T-helper 9 cell (primary cell): ENCODE data around the gene ATP10D.
"Not testable (repeated sequence)": the region's sequence is repeated elsewhere in the genome, so short reads cannot be mapped to it uniquely, and the experiment has no call there.

Source experiments
- DNase-seq: peaks from one replicate; pipeline ENCODE4 v3.0.0-alpha.2; 2020

Gene ATP10D

GRCh38 chr4:47536966-47537365 is 51.9 kb downstream of the ATP10D start:
- no peak for DNase-seq

- no peak for DNase-seq
Measured at GRCh38 chr4:47538111-47538824, 53.2 kb downstream of the ATP10D start.

DNA sequence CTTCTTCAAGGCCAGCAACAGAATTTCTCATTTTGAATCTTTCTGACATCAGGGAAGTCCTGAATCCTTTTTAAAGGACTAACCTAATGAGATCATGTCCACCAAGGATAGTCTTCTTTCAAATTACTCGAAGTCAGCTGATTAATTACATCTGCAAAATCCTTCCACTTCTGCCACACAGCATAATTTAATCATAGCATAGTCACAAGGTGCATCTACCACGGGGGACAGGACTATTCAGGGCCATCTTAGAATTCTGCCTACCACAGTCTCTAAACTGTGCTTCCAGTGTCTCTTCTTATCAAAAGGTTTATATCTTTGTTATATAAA is 53.7 kb downstream of the ATP10D start:
- DNase-seq, result no peak

DNA sequence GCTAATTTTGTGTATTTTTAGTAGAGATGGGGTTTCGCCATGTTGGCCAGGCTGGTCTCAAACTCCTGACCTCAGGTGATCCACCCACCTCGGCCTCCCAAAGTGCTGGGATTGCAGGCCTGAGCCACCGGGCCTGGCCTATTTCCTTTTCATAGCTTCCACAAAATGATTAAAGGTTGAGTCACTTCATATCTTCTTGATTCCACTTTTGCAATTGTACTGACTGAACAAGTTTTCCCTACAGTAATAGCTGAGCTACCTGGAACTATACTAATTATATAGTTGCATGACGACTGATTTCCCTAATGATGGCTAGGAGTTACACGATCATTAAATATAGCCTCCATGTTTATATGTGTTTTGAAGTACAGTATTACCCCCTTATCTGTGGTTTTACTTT is 57.6 kb downstream of the ATP10D start:
- not testable (repeated sequence) for DNase-seq

DNA sequence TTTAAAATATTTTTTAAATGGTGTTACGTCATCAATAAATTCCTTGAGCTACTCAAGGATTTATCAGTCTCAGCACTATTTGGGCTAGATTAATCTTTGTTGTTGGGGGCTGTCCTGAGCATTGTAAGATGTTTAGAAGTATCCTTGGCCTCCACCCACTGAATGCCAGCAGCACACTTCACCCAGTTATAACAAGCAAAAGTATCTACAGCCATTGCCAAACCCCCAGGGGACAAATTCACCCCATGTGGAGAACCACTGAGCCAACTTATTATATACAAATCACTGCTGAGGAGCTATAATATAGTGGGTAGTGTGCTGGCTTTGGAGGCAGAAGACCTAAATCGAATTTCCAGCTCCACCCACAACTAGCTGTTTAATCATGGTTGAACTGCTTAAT is 58.3 kb downstream of the ATP10D start:
- DNase-seq, result no peak

DNA sequence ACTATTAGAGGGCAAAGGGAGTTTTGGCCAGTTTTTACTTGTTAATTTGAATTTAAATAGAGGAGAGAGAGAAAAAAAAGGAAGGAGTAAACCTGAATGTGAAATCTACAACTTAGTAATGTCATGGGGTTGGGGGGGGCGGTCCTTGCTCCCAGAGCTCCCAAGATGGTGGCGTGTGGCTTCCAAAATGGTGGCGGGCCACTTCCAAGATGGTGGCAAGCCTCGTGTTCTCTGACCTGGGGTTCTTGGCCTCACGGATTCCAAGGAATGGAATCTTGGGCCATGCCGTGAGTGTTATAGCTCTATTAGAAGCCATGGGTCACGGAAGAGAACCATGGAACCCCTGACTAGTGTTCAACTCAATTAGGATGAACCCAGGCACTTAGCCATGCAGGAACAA is 65.3 kb downstream of the ATP10D start:
- not testable (repeated sequence) for DNase-seq

DNA sequence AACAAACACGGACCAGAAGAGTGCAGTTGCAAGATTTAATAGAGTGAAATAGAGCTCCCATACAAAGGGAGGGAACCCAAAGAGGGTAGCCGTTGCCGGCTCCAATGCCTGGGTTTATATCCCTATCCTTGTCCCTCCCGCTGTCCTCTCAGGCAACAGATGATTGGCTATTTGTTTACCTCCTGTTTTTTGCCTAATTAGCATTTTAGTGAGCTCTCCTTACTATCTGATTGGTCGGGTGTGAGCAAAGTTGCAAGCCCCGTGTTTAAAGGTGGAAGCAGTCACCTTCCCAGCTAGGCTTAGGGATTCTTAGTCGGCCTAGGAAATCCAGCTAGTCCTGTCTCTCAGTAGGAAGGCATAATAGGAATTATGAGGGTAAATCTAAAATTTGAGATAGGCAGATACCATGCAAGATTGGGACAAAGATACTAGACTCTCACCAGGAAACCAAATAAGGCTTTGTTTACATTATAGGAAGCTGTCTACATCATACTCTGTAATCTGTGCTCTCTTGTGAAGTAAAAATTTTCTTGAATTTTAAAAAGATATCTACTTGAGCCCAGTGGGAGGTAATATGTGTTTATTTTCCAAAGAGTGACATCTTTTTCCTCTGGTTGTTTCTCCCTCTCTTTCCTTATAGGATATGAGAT is 65.9 kb downstream of the ATP10D start:
- no peak for DNase-seq

DNA sequence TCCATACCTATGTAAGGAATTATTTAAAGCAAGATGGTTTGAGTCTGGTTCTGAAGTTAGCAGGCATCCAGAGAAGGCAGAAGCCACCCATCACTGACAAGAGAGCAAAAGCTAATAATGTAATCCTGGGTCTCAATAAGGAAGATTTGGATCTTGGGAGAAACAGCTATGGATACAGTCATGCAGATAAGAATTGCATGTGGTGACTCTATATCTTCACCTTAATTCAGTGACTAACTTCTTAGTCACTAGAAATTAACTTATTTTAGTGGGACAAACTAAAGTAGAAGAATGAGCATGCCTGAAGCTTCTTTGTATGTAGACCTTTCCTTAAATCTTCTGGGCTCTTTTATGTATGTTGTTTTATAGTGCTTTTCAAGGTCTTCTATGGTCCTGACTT is 66.6 kb downstream of the ATP10D start:
- DNase-seq, result no peak

- DNase-seq, result no peak
Measured at GRCh38 chr4:47553329-47554125, 68.5 kb downstream of the ATP10D start.

DNA sequence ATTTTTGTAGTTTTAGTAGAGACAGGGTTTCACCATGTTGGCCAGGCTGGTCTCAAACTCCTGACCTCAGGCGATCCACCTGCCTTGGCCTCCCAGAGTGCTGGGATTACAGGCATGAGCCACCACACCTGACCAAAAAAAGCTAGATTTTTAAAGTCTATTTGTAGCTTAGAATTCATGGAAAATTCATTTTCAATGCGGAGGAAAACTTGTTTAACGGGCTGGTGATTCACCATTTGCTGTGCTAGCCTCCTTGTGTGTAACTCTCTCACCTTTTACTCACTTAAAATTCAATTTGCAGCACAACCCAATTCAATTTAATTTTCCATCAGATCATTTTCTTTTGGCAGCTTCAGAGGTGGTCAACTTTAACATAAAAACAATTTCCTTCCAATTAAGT is 70.8 kb downstream of the ATP10D start:
- DNase-seq, result not testable (repeated sequence)

DNA sequence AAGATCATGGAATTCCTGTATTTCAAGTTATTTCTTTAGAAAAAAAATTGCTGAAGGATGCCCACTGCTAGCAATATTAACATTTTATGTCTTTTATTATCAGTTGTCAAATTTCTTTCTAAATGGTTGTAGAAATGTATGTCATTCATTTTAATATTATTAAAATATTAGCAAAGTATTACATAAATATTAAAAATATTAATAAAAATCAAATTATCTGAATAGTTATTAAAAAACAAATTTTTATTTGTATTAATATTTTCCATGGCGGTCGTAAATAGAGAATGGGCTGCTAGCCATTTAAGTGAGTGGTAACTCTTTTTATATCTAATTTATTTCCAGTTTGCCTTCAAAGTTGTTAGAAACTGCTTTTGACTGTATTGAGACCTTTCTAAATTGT is 72.2 kb downstream of the ATP10D start:
- DNase-seq, result no peak

- no peak for DNase-seq
Measured at GRCh38 chr4:47560682-47561081, 75.6 kb downstream of the ATP10D start.

GRCh38 chr4:47561331-47561730 is 76.3 kb downstream of the ATP10D start:
- no peak for DNase-seq

DNA sequence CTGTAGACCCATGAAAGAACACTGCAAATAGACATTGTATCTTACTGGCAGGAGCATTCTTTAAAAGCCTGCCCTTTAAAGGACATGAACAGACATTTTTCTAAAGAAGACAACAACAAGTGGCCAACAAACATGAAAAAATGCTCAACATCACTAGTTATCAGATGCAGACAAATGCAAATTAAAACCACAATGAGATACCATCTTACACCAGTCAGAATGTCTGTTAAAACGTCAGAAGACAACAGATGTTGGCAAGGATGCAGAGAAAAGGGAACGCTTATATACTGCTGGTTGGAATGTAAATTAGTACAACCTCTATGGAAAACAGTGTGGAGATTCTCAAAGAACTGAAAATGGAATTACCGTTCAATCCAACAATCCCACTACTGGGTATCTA is 77.2 kb downstream of the ATP10D start:
- no peak for DNase-seq

GRCh38 chr4:47566566-47566965 is 81.5 kb downstream of the ATP10D start:
- DNase-seq, result no peak

- no peak for DNase-seq
Measured at GRCh38 chr4:47566969-47567368, 81.9 kb downstream of the ATP10D start.

DNA sequence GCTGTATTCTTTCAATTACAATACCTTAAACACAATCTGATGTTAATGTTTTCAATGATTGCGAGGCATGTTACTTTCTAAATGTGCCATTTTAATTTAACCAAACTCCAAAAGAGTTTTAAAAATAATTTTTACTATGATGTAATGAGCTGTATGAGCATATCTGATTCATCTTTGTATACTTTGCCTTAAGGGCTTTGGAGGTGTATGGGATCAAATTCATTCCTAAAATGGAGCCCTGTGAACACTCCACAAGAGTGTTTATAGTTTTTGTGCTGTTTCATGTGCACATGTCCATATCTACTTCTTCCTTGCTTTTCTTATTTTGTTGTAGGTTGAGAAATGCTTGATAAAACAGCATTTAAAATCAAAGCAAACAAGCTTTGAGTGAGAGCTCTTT is 82.4 kb downstream of the ATP10D start:
- DNase-seq, result no peak

GRCh38 chr4:47570816-47571215 is 85.7 kb downstream of the ATP10D start:
- no peak for DNase-seq

DNA sequence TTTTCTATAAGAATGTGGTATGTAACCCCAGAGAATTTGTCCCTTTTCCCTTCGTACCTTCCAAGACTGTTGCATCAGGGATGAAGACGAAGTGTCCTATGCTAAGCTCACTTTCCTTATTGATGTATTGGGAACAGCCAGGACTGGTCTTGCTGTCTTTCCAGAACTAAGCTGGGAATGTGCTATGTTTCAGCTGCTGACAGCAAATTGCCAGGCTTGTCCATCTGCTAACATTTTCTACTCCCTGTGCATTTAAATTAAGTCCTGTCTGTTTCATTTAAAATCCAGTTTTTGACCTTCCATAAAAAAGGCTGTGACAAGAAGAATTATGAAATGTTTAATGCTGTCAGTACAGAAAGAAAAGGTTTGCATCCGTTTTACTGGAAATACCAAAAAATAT is 87.9 kb downstream of the ATP10D start:
- no peak for DNase-seq

DNA sequence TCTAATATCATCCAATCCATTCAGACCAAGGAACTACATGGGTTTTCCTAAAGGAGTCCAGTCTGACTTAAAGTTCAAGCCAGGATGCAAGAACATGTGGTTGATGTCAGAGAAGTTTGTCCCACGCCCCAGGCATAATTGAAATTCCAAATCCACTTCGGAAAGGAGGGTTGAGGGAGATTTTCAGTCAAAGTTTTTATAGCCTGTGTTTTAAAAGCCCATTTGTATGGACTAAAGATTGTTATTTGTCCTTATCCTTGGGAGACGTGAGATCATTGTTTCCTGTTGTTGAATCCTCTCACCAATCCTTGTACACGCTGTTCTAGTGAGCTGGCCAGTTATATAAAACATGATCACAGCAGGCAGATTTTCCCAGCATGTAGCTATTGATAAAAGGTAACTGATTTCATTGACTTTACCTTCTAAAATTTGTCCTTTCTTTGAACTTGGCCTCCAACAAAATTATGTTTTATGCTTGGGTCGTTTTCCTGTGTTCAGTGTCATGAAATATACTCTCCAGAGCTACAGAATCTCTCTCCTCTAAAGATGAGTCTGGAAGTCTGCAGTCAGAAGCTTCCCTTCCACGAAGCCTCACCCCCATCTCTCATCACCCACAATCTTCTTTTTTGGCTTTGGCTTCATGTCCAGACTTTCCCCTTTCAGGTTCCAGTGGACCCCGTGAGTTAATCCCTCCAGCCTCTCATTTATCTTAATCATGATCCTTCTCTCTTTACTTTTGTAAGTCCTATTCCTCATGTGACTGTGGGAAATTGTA is 92.9 kb downstream of the ATP10D start:
- DNase-seq, result no peak

DNA sequence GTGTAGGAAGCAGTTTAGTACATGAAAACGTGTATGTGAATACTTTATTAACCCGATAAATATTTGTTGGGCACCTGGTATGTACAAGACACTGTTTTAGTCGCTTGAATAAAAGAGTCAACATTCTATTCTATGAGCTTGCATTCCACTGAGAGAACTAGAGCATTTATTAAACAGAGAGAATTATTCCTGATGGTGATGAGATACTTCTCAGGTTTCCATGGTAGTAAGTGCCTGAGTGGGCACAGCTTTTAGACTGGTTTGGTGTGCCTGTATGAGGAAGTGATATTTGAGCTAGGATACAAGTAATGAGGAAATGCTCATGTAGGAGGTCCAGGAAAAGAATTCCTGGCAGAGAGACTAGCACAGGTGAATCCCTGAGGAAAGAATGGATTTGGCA is 94.2 kb downstream of the ATP10D start:
- DNase-seq, result no peak

DNA sequence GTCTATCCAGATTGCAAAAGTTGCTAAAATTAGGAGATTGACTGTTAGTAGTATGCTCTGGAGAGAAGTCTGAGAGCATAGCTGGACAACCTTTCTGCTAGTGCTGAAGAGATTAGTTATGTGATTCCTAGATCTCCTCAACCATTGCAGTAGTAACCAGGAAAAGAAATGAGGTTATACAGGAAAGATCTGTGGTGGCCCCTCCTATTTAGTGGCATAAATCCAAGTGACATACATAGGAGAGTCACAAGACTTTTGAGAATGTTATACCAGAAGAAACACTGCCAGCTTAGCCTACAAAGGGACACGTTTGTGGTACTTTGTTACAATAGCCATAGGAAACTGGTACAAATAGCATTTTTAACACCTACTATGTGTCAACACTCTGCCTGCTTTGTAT is 105.2 kb downstream of the ATP10D start:
- DNase-seq, result no peak

- DNase-seq, result no peak
Measured at GRCh38 chr4:47597696-47598095, 112.6 kb downstream of the ATP10D start.
